HepG2 (cell line): ENCODE measurements around the gene GRK5. TPM values are rescaled to one million over a fixed set of nuclear protein-coding genes. Genes with fewer than 3 reads are reported as not detected.

Experiments
- ATAC-seq: fragments of 200-7000 bp; cut with Tn5 transposase; 3 replicates; pipeline ENCODE4 v1.9.1; 2020; ENCODE audit warnings: mild to moderate bottlenecking, moderate library complexity
- BruUV-seq: library from RNA; stranded (reverse); fragments of 400-500 nt; replicated peaks from 2 replicates; lab custom pipeline; 2021; lab: Mats Ljungman, UMichigan
- CTCF ChIA-PET: fragments of 300-600 bp; formaldehyde crosslinking; extraction: SDS; loops from one replicate; lab custom pipeline; 2021; ENCODE audit warnings: low total read pairs, inconsistent platforms, low intra/inter-chr PET ratio; lab: Yijun Ruan, JAX
- POLR2A ChIA-PET: fragments of 350-600 bp; sonication (Branson Sonifier 250); formaldehyde crosslinking; loops from one replicate; lab custom pipeline; 2020; ENCODE audit warnings: antibody characterized with exemption, inconsistent platforms; lab: Yijun Ruan, JAX
- DNase-seq: peaks from one replicate; pipeline ENCODE4 v3.0.0-alpha.2; 2015; ENCODE audit warnings: low spot score
- FAIRE-seq: peaks from 3 replicates; lab custom pipeline; 2011; peaks lifted over from hg19 to GRCh38; lab: Jason Lieb, UNC
- H2AFZ ChIP-seq: one replicate; pipeline ENCODE4 v1.6.1; 2011; ENCODE audit warnings: low read length, inconsistent platforms
- H3K27ac ChIP-seq: fragments of 300-600 bp; 3 replicates; pipeline ENCODE4 v1.8.0; 2011; ENCODE audit warnings: mixed run types, mild to moderate bottlenecking, mixed read lengths, low read length, inconsistent platforms; ENCODE audit not compliant: insufficient read depth; ENCODE audit errors: extremely low read length
- H3K27me3 ChIP-seq, 2 experiments: fragments of 200-600 bp in 1 of 2; 2 replicates in 1 of 2; 3 replicates in 1 of 2; pipeline versions ENCODE4 v1.6.0 to v1.8.0; 2011; ENCODE audit warnings: low read length in 2 of 2, mild to moderate bottlenecking in 2 of 2, moderate library complexity in 2 of 2, inconsistent platforms in 1 of 2; ENCODE audit not compliant: insufficient read depth in 2 of 2, control insufficient read depth in 1 of 2
- H3K36me3 ChIP-seq, 2 experiments: fragments of 200-600 bp in 1 of 2; replicated peaks in 1 of 2; 2 replicates in 1 of 2; 3 replicates in 1 of 2; pipeline versions ENCODE4 v1.5.1 to v1.8.0; 2011; ENCODE audit warnings: low read length in 2 of 2, inconsistent platforms in 1 of 2; ENCODE audit not compliant: insufficient read depth in 2 of 2, control insufficient read depth in 1 of 2
- H3K4me1 ChIP-seq: 2 replicates; pipeline ENCODE4 v1.5.1; 2012; ENCODE audit warnings: low read length, inconsistent platforms; ENCODE audit not compliant: insufficient read depth
- H3K4me2 ChIP-seq: 2 replicates; pipeline ENCODE4 v1.6.0; 2011; ENCODE audit warnings: low read depth, low read length, inconsistent platforms
- H3K4me3 ChIP-seq, 3 experiments: fragments of 200-600 bp in 1 of 3; sonication (generic), shearing (Covaris generic) in 1 of 3; replicated peaks in 1 of 3; 2 replicates each; pipeline ENCODE4 v1.5.1; 2011 to 2016; ENCODE audit warnings: low read length in 3 of 3, inconsistent platforms in 2 of 3, low read depth in 2 of 3, mild to moderate bottlenecking in 2 of 3, control low read depth in 1 of 3, mixed read lengths in 1 of 3; ENCODE audit not compliant: insufficient read depth in 1 of 3
- H3K79me2 ChIP-seq: one replicate; pipeline ENCODE4 v1.6.1; 2011; ENCODE audit warnings: low read length, inconsistent platforms; ENCODE audit not compliant: insufficient read depth
- H3K9ac ChIP-seq: 2 replicates; pipeline ENCODE4 v1.6.0; 2011; ENCODE audit warnings: mild to moderate bottlenecking, low read depth, low read length, inconsistent platforms; ENCODE audit not compliant: insufficient read depth
- H3K9me3 ChIP-seq: 2 replicates; pipeline ENCODE4 v1.5.1; 2012; ENCODE audit warnings: mild to moderate bottlenecking, low read length
- H4K20me1 ChIP-seq: 2 replicates; pipeline ENCODE4 v1.6.0; 2011; ENCODE audit warnings: inconsistent platforms, mild to moderate bottlenecking, low read length, moderate library complexity; ENCODE audit not compliant: insufficient read depth
- MYNN ChIP-seq: sonication (generic); formaldehyde crosslinking; IDR thresholded peaks from 2 replicates; pipeline ENCODE4 v1.4.0; 2020; ENCODE audit warnings: mild to moderate bottlenecking, low read depth, missing genetic modification reagents
- SP2 ChIP-seq: sonication (generic); formaldehyde crosslinking; IDR thresholded peaks from 2 replicates; pipeline ENCODE4 v1.5.1; 2020; ENCODE audit warnings: mild to moderate bottlenecking, missing genetic modification reagents
- SPEN ChIP-seq: sonication (generic); formaldehyde crosslinking; IDR thresholded peaks from 2 replicates; pipeline ENCODE4 v1.5.1; 2020; ENCODE audit warnings: low read depth, mild to moderate bottlenecking, missing genetic modification reagents
- ZNF564 ChIP-seq: sonication (generic); formaldehyde crosslinking; IDR thresholded peaks from 2 replicates; pipeline ENCODE4 v1.8.1; 2023; ENCODE audit warnings: mild to moderate bottlenecking, missing genetic modification reagents
- ZNF773 ChIP-seq: sonication (generic); formaldehyde crosslinking; IDR thresholded peaks from 2 replicates; pipeline ENCODE4 v1.4.0; 2020; ENCODE audit warnings: missing genetic modification reagents, borderline replicate concordance
- WGBS: methylation state at CpG from one replicate; pipeline ENCODE4 v1.1.6; 2017; ENCODE audit warnings: low lambda C conversion rate; 5-methylcytosine and 5-hydroxymethylcytosine counted together
- in situ Hi-C: cut with HindIII; loops from 2 replicates; pipeline ENCODE4 v1.10.0; 2017; ENCODE audit warnings: low pct_unique_long_range_greater_than_20kb; ENCODE audit not compliant: extremely low pct_ligation_motif_present
- intact Hi-C: fragments of 100-400 bp; cut with micrococcal nuclease; formaldehyde crosslinking; loops from one replicate; pipeline ENCODE4 v1.10.0; 2022; ENCODE audit not compliant: unreplicated experiment
- polyA plus RNA-seq, 8 experiments: library from polyadenylated mRNA; depleted of rRNA in 3 of 8; stranded (reverse) in 7 of 8; unstranded in 1 of 8; fragments of >200 nt; fragmentation: Illumina TruSeq in 4 of 8; extraction: Trizol in 4 of 8; gene quantifications; 2 replicates each; pipeline versions ENCODE4 v1.2.1 to v1.2.3, GENCODE V29; 2011 to 2016; ENCODE audit warnings: low read depth in 4 of 8, missing spikeins in 1 of 8, mixed read lengths in 1 of 8; ENCODE audit not compliant: insufficient read depth in 1 of 8
- total RNA-seq, 5 experiments: library from RNA; depleted of rRNA; stranded (reverse); fragments of >200 nt; fragmentation: Illumina TruSeq; extraction: Trizol; gene quantifications; 2 replicates each; pipeline ENCODE4 v1.2.3, GENCODE V29; 2016; ENCODE audit warnings: low read depth in 1 of 5
- TF ChIP-seq, protein P1 (sequence below): sonication (generic); formaldehyde crosslinking; IDR thresholded peaks from 2 replicates; pipeline ENCODE4 v1.4.0; 2020; ENCODE audit warnings: missing genetic modification reagents, low read depth, mild to moderate bottlenecking, borderline replicate concordance

The GRK5 gene
- total and polyA plus RNA-seq, 2 of the 13 experiments (the other 11 are each of a cell fraction or from before 2014, with no cell fraction given), result 10.4 to 12.6 TPM

DNA sequence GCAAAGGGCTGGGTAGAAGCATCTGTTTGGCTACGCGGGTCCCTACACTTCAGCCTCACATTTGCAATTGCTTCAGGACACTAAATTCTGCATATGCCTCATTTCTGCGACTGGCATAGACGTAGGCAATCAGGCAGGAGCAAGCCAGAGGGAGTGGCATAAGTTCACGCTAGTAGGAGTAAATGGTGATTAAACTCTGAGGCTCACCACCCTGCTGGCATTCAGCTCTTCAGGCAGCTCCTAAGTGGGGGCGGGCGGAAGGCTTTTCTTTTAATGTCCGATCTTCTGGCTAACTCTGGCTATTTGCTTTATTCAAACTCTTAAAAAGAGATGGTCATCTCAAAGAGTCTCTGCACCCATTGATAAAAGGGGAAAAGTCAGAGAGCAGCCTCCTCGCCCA is 289.9 kb downstream of the GRK5 start:
- H3K9ac ChIP-seq, result no peak overlapping the region
- 90% methylated on average over 9 of the region's 9 CpGs for WGBS
- no peaks in the 10 kb centered on the region for H3K79me2 ChIP-seq
- no TSS peak for BruUV-seq
- H3K27ac ChIP-seq, result no peak overlapping the region
- H3K9me3 ChIP-seq, result no peaks in the 10 kb centered on the region
- CTCF ChIA-PET, result no interaction called here
- in situ Hi-C loops, result no loop called here
- H3K4me1 ChIP-seq, result peaks cover 78% of the 10 kb centered on the region
- H3K27me3 ChIP-seq, result no peaks in the 10 kb centered on the region; a peak in 1 of 5 replicates
- H3K36me3 ChIP-seq, result no peaks in the 10 kb centered on the region
- FAIRE-seq, result no peak
- intact Hi-C loops, result loop anchor here (5.0 kb wide), 1 partner anchor 45 kb away; the partner anchor contains the start of gene RGS10
- H3K4me3 ChIP-seq, result no peak overlapping the region
- POLR2A ChIA-PET, result no interaction called here
- no peak for ATAC-seq
- no peak overlapping the region for H3K4me2 ChIP-seq
- TF ChIP-seq MYNN (CRISPR knock-in tag) (no peak), SP2 (CRISPR knock-in tag) (no peak), ZNF773 (CRISPR knock-in tag) (no peak), SPEN (CRISPR knock-in tag) (no peak), ZNF564 (CRISPR knock-in tag) (no peak)
- TF ChIP-seq, protein P1, sequence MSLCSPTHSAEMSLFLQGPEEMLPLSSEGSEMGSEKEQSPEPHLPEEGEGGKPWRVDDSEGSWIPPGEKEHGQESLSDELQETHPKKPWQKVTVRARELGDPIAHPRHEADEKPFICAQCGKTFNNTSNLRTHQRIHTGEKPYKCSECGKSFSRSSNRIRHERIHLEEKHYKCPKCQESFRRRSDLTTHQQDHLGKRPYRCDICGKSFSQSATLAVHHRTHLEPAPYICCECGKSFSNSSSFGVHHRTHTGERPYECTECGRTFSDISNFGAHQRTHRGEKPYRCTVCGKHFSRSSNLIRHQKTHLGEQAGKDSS, result no peak
- no peaks in the 10 kb centered on the region for H4K20me1 ChIP-seq
- H2AFZ ChIP-seq, result no peak overlapping the region
- DNase-seq, result no peak
